RWPE1 (cell line): ENCODE results near the gene FAM131C.
"Not testable (repeated sequence)": the region's sequence is repeated elsewhere in the genome, so short reads cannot be mapped to it uniquely, and the experiment has no call there.

Experiments used
- CTCF ChIA-PET: fragments of 350-600 bp; sonication (Branson Sonifier 250); formaldehyde crosslinking; extraction: SDS; loops from one replicate; lab custom pipeline; 2021; lab: Yijun Ruan, JAX
- POLR2A ChIA-PET: fragments of 400-600 bp; formaldehyde crosslinking; extraction: SDS; loops from one replicate; lab custom pipeline; 2020; ENCODE audit warnings: antibody characterized with exemption; ENCODE audit not compliant: low non-redundant PET; lab: Yijun Ruan, JAX
- DNase-seq: peaks from one replicate; pipeline ENCODE4 v3.0.0; 2012; ENCODE audit warnings: low spot score
- H3K27ac ChIP-seq: fragments of 450-650 bp; 2 replicates; pipeline ENCODE4 v1.5.1; 2017
- TF ChIP-seq, protein P1 (sequence below): fragments of 450-650 bp; conservative IDR thresholded peaks from 2 replicates; pipeline ENCODE4 v1.5.1; 2017; ENCODE audit warnings: low read depth, mild to moderate bottlenecking

FAM131C gene

DNA sequence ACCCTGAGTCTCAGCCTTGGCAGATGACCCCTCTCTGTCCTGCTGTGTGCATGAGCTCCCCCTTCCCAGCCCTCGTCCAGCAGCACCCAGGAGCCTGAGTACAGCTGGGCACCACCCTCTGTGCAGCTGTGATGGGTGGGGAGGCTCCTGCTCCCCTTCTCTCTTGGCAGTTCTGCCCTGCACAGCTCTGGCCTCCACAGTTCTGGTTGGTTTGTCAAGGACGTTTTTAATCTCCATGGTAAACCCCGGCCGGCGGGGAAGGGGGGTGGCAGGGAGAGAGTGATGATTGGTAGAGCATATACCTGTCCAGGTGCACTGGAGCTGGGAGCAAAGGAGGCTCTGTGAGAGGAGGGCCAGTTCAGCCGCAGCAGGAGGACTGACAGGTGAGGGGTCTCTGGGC, 51.8 kb downstream of the FAM131C start, which contains the start of gene CLCNKA:
Gene CLCNKA, plus strand, starts transcription at position 356 of the 400 bp plus-strand sequence. CDS start 584 bp downstream, outside the sequence.
- TF ChIP-seq, protein P1, sequence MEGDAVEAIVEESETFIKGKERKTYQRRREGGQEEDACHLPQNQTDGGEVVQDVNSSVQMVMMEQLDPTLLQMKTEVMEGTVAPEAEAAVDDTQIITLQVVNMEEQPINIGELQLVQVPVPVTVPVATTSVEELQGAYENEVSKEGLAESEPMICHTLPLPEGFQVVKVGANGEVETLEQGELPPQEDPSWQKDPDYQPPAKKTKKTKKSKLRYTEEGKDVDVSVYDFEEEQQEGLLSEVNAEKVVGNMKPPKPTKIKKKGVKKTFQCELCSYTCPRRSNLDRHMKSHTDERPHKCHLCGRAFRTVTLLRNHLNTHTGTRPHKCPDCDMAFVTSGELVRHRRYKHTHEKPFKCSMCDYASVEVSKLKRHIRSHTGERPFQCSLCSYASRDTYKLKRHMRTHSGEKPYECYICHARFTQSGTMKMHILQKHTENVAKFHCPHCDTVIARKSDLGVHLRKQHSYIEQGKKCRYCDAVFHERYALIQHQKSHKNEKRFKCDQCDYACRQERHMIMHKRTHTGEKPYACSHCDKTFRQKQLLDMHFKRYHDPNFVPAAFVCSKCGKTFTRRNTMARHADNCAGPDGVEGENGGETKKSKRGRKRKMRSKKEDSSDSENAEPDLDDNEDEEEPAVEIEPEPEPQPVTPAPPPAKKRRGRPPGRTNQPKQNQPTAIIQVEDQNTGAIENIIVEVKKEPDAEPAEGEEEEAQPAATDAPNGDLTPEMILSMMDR: no peak
- H3K27ac ChIP-seq: no peak within 1 kb of the TSS
- POLR2A ChIA-PET: no interaction called here
- no peak for DNase-seq
- CTCF ChIA-PET: no interaction called here

DNA sequence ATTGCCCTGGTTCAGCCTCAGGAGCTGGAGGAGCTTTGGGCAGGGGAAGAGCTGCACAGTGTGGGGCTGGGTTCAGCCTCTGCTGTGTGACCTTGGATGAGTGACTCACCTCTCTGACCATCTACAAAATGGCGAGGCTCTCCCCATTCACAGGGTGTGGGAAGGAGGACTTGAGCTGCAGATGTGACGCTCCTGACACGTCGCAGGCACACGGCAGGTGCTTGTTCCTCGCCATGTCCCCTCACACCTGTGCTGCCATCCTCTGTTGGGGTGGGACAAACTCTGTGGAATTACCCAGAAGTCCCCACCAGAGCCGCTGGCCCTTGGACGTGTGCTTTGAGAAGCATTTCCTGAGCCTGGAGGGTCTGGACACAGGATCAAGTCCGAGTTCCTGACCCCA, 52.6 kb downstream of the FAM131C start:
- H3K27ac ChIP-seq, POLR2A ChIA-PET, CTCF ChIA-PET, DNase-seq: not testable (repeated sequence)

DNA sequence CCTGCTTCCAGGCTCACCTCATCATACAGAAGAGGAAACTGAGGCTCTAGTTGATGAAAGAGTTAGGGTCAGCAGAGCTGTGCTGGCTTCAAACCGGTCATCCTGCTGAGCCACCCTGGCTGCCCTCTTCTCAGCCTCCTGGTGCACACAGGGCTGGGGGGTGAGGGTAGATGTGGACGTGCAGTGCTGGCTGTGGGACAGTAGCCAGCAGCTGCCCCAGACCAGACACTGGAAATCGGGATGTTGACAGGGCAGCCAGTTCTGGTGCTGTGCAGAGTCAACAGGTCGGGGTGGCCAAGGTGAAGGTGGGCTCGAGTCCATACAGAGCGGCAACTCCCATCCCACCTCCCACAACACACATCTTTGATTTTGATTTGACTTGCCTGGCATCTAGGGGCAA, 53.1 kb downstream of the FAM131C start:
- no peak overlapping the region for H3K27ac ChIP-seq
- DNase-seq: no peak
- POLR2A ChIA-PET: no interaction called here
- CTCF ChIA-PET: no interaction called here
- TF ChIP-seq, protein P1: no peak

DNA sequence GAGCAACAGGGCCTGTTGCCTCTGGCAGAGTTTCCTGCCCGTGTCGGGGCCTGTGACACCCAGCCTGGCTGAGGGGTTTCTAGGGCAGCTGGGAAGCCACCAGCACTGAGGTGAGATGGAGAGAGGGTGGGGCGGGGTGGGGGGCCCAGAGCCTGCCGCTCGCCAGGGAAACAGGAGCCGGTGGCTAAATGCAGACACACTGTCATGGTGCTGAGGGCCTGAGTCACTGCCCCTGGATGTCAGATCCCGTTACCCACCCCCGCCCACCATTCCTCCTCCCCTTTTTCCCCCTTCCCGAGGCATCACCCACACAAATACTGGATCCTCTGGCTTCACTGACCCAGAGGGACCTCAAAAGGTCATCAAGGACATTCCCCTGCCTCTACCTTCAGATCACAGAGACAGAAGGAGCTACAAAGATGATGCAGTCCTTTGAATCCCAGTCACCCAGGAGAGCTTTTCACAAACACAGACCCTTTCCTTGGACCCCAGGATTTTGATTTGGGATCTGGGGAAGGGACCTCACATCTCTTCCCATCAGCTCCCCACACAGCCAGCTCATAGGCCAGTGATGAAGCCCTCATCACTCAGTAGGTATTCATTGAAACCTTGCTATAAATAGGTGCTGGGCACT, 53.7 kb downstream of the FAM131C start:
- ChIA-PET CTCF (no interaction called here), POLR2A (no interaction called here)
- TF ChIP-seq, protein P1: no peak
- no peak overlapping the region for H3K27ac ChIP-seq
- no peak for DNase-seq

DNA sequence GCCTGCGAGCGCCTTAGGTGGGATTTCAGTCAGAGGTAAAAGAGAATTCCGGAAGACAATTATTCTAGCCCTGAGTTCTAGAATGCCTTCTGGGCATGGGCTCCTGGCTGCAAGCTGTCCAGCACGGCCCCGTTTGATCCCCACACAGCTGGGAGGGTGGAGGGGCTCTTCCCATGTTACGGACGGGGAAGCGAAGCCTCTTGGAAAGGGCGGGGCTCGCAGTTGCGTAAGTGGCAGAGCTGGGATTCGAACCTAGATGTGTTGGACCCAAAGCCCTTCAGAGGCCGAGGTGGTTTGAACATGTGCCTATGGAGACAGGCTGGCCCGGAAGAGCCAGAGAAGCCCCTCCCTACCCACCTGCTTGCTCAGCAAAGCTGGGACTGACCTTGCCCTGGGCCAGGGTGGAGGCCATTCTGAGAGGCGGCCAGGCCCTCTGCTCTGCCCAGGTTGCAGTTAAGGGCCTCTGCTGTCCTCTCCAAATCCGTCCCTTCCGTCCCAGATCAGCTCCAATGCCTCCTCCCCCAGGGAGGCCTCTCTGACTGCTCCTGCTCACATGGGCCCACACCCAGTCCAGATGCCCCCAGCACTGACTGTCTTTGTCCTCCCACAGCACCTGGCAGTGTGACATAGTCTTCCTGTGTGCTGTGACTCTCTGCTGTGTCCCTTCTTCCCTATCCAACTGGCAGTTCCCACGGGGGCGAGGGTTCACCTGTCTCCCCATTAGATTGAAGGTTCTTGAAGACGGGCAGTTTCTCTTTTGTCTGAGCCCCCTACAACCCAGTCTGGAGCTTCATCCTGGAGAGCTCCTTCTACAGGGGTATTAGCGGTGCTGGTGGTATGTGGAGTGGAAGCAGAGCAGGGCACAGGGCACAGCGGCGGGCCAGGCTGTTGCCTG, 54.5 kb downstream of the FAM131C start:
- CTCF ChIA-PET: no interaction called here
- TF ChIP-seq, protein P1: no peak
- POLR2A ChIA-PET: no interaction called here
- no peak for DNase-seq
- no peak overlapping the region for H3K27ac ChIP-seq

DNA sequence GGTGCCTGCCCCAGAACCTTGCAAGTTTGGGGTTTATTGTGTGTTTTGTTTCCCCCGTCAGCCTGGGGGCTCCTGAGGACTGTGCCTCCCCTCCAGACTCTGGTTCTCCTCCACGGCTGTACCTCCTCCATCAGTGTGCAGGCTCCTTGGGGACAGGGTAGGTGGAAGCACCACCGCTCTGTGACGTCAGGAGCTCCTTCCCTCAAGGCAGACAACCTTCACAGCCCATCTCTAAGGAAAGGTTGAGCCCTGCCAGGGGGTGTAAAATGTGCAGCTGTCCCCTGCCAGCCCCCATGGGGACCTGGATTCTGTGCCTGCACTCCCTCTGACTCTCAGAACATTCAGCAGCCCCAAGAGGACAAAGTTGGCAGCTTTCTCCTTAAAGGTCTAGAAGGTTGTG, 55.1 kb downstream of the FAM131C start:
- DNase-seq: no peak
- TF ChIP-seq, protein P1: no peak
- peak overlapping the region; percentile 25; the same call in 1 of the 2 replicates for H3K27ac ChIP-seq
- CTCF ChIA-PET: no interaction called here
- POLR2A ChIA-PET: no interaction called here
